Skeletal muscle satellite cell (primary cell): ENCODE results near the gene PYM1. TPM values are rescaled to one million over a fixed set of nuclear protein-coding genes. Genes with fewer than 3 reads are reported as not detected.

Experiments
- H3K27me3 ChIP-seq: 2 replicates; pipeline ENCODE4 v1.7.0; 2013; ENCODE audit warnings: low read length; ENCODE audit not compliant: control insufficient read depth, insufficient read depth
- H3K36me3 ChIP-seq: 2 replicates; pipeline ENCODE4 v1.7.0; 2013; ENCODE audit warnings: mild to moderate bottlenecking, control low read depth, low read length; ENCODE audit not compliant: insufficient read depth
- H3K4me1 ChIP-seq: 2 replicates; pipeline ENCODE4 v1.7.0; 2013; ENCODE audit warnings: low read length; ENCODE audit not compliant: control insufficient read depth, insufficient read depth
- H3K4me2 ChIP-seq: 2 replicates; pipeline ENCODE4 v1.7.0; 2013; ENCODE audit warnings: mild to moderate bottlenecking, low read length
- H3K4me3 ChIP-seq: 2 replicates; pipeline ENCODE4 v1.7.0; 2013; ENCODE audit warnings: low read length
- H3K9ac ChIP-seq: 2 replicates; pipeline ENCODE4 v1.7.0; 2013; ENCODE audit warnings: mild to moderate bottlenecking, low read depth, low read length, moderate library complexity
- H3K9me3 ChIP-seq: replicated peaks from 2 replicates; pipeline ENCODE4 v1.7.0; 2013; ENCODE audit warnings: mild to moderate bottlenecking, control low read depth, low read length
- total RNA-seq: library from RNA; depleted of rRNA; stranded (reverse); fragments of >200 nt; gene quantifications from 2 replicates; pipeline ENCODE4 v1.2.3, GENCODE V29; 2012; rRNA removed

Gene PYM1
- 22.1 and 38.0 TPM in 2 replicates for total RNA-seq

- Histone ChIP-seq H3K9me3 (no peaks in the 10 kb centered on the region), H3K4me1 (peaks cover 38% of the 10 kb centered on the region)
Measured at GRCh38 chr12:55927588-55928502, at the start of gene PYM1. PYM1 (minus strand) TSS chr12:55927894; CDS start chr12:55927761, 133 bp downstream.

DNA sequence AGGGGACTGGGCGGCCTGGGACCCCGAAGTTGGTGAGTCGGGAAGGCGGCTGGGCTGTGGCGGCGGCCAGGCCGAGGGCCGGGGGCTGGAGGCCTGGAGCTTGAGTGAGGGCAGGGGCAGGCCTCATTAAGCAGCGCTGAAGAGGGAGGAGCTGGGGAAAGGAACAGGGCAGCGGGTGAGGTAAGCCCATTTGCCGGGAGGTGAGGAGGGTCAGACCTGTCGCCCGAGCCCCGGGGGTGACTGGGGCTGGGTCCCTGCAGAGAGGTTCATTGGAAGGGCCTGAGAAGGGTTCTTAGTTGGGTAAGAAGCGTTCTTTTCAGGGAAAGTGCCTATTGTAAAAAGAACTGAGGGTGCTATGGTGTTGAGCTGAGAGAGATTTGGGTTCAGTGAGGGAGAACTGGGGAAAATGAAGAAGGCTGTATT lies 46.6 kb upstream of the PYM1 start:
- Histone ChIP-seq H3K4me3 (peak overlapping the region; percentile 94), H3K4me2 (peak overlapping the region; percentile 90), H3K9ac (peak overlapping the region; percentile 99), H3K9me3 (no peaks in the 10 kb centered on the region), H3K36me3 (peaks cover 7% of the 10 kb centered on the region), H3K27me3 (no peaks in the 10 kb centered on the region), H3K4me1 (peaks cover 33% of the 10 kb centered on the region)

More at GRCh38 chr12:55927588-55928502, at the start of gene PYM1:
- Histone ChIP-seq H3K27me3 (no peaks in the 10 kb centered on the region), H3K9ac (peak within 1 kb of the TSS; percentile 98), H3K36me3 (peaks cover 4% of the 10 kb centered on the region), H3K4me3 (peak within 1 kb of the TSS; percentile 97), H3K4me2 (peak within 1 kb of the TSS; percentile 88)

DNA sequence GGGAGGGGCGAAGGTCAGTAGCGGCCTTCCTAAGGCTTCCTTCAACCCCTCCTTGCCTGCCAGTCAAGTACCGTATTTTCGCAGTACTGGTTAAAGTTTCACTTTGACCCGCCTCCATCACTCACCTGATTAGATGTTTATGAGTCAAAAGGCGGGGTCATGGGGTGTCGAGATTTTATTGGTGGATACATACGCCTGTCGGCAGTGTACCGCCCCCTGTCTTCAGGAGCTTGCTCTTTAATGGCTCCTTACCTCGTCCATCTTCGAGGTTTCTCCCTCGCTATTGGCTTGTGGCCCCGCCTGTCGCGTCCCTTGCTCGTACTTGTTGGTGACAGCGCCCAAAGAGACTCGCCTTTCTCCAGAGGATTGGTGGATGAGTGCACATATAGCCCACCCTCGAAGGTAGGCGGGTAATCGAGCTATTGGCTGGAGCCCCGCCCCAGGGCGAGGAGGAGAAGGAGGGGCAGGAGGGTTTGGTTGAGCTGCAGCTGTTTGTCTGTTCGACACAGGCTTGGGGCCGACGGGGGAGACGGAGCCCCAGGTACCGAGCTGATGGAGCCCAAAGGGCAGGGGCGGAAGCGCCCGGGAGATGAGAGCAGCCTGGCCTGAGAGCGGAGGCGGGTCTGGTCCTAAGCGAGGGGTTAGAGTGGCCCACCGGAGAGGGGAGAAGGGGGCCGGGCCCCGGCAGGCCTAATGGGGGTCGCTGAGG lies 46.1 kb upstream of the PYM1 start, which contains the start of gene RAB5B:
Gene RAB5B (plus strand): TSS at position 480 of the 709 bp plus-strand sequence. CDS start 12,883 bp downstream, outside the sequence.
- Histone ChIP-seq H3K27me3 (no peaks in the 10 kb centered on the region), H3K36me3 (peaks cover 7% of the 10 kb centered on the region), H3K4me2 (peak within 1 kb of the TSS; percentile 90), H3K4me3 (peak within 1 kb of the TSS; percentile 94), H3K9ac (peak within 1 kb of the TSS; percentile 99), H3K9me3 (no peaks in the 10 kb centered on the region), H3K4me1 (peaks cover 33% of the 10 kb centered on the region)

GRCh38 chr12:55972911-55973598 lies 45.4 kb upstream of the PYM1 start:
- H3K27me3 ChIP-seq: no peaks in the 10 kb centered on the region
- no peaks in the 10 kb centered on the region for H3K9me3 ChIP-seq
- H3K4me1 ChIP-seq: peaks cover 33% of the 10 kb centered on the region
- peaks cover 7% of the 10 kb centered on the region for H3K36me3 ChIP-seq
- H3K4me3 ChIP-seq: peak overlapping the region; percentile 76
- H3K4me2 ChIP-seq: peak overlapping the region; percentile 84
- H3K9ac ChIP-seq: peak overlapping the region; percentile 85

GRCh38 chr12:55972456-55972855 lies 44.8 kb upstream of the PYM1 start:
- Histone ChIP-seq H3K9me3 (no peaks in the 10 kb centered on the region), H3K4me1 (peaks cover 37% of the 10 kb centered on the region), H3K4me3 (peak overlapping the region; percentile 76), H3K9ac (peak overlapping the region; percentile 85), H3K4me2 (peak overlapping the region; percentile 84), H3K36me3 (peaks cover 7% of the 10 kb centered on the region), H3K27me3 (no peaks in the 10 kb centered on the region)

DNA sequence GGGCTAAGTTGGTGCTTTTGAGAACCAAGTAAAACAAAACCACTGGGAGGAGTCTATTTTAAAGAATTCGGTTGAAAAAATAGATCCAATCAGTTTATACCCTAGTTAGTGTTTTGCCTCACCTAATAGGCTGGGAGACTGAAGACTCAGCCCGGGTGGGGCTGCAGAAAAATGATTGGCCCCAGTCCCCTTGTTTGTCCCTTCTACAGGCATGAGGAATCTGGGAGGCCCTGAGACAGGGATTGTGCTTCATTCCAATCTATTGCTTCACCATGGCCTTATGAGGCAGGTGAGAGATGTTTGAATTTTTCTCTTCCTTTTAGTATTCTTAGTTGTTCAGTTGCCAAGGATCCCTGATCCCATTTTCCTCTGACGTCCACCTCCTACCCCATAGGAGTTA lies 44.3 kb upstream of the PYM1 start:
- Histone ChIP-seq H3K36me3 (peaks cover 7% of the 10 kb centered on the region), H3K4me1 (peaks cover 40% of the 10 kb centered on the region), H3K4me3 (peak overlapping the region; percentile 76), H3K9ac (peak overlapping the region; percentile 85), H3K27me3 (no peaks in the 10 kb centered on the region), H3K4me2 (peak overlapping the region; percentile 84), H3K9me3 (no peaks in the 10 kb centered on the region)

- Histone ChIP-seq H3K4me1 (peaks cover 39% of the 10 kb centered on the region), H3K9me3 (no peaks in the 10 kb centered on the region), H3K9ac (no peak overlapping the region)
Measured at GRCh38 chr12:55970775-55971174, 43.1 kb upstream of the PYM1 start.

DNA sequence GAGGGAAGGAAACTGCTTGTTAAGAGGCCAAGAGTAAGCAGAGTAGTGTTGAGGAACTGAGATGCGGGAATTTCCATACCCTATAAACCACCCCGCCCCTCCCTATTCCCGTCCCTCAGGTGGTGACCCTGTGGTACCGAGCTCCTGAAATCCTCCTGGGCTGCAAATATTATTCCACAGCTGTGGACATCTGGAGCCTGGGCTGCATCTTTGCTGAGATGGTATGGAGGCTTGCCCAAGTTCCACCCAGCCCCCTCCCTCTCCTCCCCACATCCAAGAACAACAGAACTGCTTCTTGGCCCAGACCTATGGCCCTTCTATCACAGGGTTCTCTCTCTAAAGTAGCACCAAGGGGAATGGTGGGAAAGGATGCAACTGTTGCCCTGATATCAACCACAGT lies 41.7 kb upstream of the PYM1 start:
- Histone ChIP-seq H3K4me3 (no peak overlapping the region), H3K9ac (no peak overlapping the region), H3K4me1 (peaks cover 33% of the 10 kb centered on the region), H3K27me3 (no peaks in the 10 kb centered on the region), H3K4me2 (no peak overlapping the region), H3K9me3 (no peaks in the 10 kb centered on the region), H3K36me3 (peaks cover 7% of the 10 kb centered on the region)

More at GRCh38 chr12:55970775-55971174, 43.1 kb upstream of the PYM1 start:
- Histone ChIP-seq H3K27me3 (no peaks in the 10 kb centered on the region), H3K36me3 (peaks cover 7% of the 10 kb centered on the region), H3K4me3 (no peak overlapping the region), H3K4me2 (no peak overlapping the region)

DNA sequence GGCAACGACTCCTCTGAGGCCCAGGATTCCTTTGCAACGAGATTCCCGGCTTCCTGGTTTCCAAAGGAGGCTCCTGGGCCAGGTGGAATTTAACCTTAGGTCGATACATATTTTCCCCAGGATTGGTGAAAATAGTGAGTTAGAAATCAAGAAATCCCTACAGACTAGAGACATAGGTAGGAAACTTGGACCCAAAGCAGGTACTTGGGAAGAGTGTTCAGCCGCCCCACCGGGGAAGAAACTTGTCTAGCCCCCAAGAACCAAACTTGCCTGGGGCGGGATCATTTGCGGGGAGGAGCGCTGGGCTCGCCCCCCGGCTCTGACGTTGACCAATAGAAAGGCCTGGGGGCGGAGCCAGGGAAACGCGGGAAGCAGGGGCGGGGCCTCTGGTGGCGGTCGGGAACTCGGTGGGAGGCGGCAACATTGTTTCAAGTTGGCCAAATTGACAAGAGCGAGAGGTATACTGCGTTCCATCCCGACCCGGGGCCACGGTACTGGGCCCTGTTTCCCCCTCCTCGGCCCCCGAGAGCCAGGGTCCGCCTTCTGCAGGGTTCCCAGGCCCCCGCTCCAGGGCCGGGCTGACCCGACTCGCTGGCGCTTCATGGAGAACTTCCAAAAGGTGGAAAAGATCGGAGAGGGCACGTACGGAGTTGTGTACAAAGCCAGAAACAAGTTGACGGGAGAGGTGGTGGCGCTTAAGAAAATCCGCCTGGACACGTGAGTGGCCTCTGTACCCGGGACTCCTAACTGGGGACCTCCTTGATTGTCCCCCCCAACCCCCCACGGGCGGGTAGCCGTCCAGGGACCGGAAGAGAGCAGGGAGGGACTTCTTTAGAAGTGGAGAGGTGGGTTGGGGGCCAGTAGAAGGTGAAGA lies 39.0 kb upstream of the PYM1 start, which contains the start of gene CDK2:
Gene CDK2 (plus strand): TSS at position 423 of the 874 bp plus-strand sequence. CDS start 179 bp downstream, at position 602.
- peaks cover 20% of the 10 kb centered on the region for H3K4me1 ChIP-seq
- H3K9me3 ChIP-seq: no peaks in the 10 kb centered on the region
- H3K4me2 ChIP-seq: peak within 1 kb of the TSS; percentile 83

DNA sequence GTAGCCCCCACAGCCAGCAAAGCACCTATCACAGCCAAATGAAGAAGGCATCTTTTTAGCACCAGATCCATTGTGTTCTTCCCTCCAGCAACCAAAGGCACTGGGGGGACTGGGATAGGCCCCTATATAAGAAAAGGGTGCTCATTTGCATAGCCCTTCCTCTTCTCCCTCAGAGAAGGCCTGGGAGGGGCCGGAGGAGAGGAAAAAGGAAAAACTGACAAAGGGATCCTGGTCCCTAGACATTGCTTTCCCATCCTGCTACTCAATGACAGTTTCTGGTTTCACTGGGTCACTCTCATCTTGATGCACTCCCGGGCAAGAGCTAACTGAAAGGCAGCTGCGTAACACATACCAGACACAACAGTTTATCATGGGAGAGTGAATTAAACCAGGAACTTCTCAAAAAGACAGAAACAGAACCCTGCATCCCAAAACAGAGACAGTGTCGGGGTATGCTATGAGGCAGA lies 38.3 kb upstream of the PYM1 start, which contains the start of gene PMEL:
Gene PMEL (minus strand): TSS at position 102 of the 467 bp plus-strand sequence. CDS start 31 bp downstream, at position 71.
- H3K4me1 ChIP-seq: peaks cover 13% of the 10 kb centered on the region
- H3K4me2 ChIP-seq: peak within 1 kb of the TSS; percentile 83
- peak within 1 kb of the TSS; percentile 85 for H3K4me3 ChIP-seq
- H3K9me3 ChIP-seq: no peaks in the 10 kb centered on the region
- no peaks in the 10 kb centered on the region for H3K27me3 ChIP-seq
- H3K36me3 ChIP-seq: peaks cover 2% of the 10 kb centered on the region
- peak within 1 kb of the TSS; percentile 91 for H3K9ac ChIP-seq

More for the DNA sequence above, 39.0 kb upstream of the PYM1 start, which contains the start of gene CDK2:
- no peaks in the 10 kb centered on the region for H3K27me3 ChIP-seq
- H3K4me3 ChIP-seq: peak within 1 kb of the TSS; percentile 85
- peaks cover 7% of the 10 kb centered on the region for H3K36me3 ChIP-seq
- peak within 1 kb of the TSS; percentile 91 for H3K9ac ChIP-seq
